Ishikawa (cell line): ENCODE results near the gene CAGE1.

Experiments
- CEBPB ChIP-seq: IDR thresholded peaks from 2 replicates; pipeline ENCODE4 v1.6.1; 2012
- EP300 ChIP-seq: IDR thresholded peaks from 2 replicates; pipeline ENCODE4 v1.6.1; 2012; ENCODE audit warnings: borderline replicate concordance
- FOXM1 ChIP-seq: IDR thresholded peaks from 2 replicates; pipeline ENCODE4 v1.6.1; 2012; ENCODE audit warnings: low read depth, borderline replicate concordance
- RAD21 ChIP-seq: IDR thresholded peaks from 2 replicates; pipeline ENCODE4 v1.6.1; 2012; ENCODE audit warnings: low read depth
- TAF1 ChIP-seq: IDR thresholded peaks from 2 replicates; pipeline ENCODE4 v1.6.1; 2012; ENCODE audit warnings: low read depth, mild to moderate bottlenecking
- TCF12 ChIP-seq: IDR thresholded peaks from 2 replicates; pipeline ENCODE4 v1.6.1; 2012; ENCODE audit warnings: low read depth
- TEAD4 ChIP-seq: IDR thresholded peaks from 2 replicates; pipeline ENCODE4 v1.6.1; 2012
- YY1 ChIP-seq: IDR thresholded peaks from 2 replicates; pipeline ENCODE4 v1.6.1; 2012; ENCODE audit warnings: low read depth

DNA sequence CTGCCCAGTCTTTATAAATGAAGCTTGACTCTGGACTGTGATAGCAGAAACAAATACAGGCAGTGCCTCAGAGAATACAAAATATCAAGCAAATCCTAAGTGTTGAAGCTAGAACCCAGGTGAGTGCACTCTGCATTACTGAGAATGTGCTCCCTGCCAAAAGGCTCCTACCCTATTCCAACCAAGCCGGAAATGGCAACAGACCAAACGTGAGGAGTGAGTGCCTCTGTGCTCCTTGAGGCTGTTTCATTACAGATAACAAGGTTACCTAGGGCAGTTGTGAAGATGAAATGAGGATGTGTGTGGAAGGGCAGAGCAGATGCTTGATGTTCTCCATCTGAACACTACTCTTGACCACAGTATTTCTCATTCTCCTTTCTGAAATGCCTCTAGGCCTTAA, 105.9 kb downstream of the CAGE1 start:
- no peak for TF ChIP-seq EP300
- no peak for TF ChIP-seq YY1
- TF ChIP-seq TAF1 = no peak
- no peak for TF ChIP-seq FOXM1
- TF ChIP-seq RAD21 = no peak
- TF ChIP-seq CEBPB = no peak
- no peak for TF ChIP-seq TEAD4
- TF ChIP-seq TCF12 = no peak
